Left renal cortex interstitium (tissue), 4 donors: ENCODE measurements around the gene MARK4. TPM values are rescaled to one million over a fixed set of nuclear protein-coding genes. Genes with fewer than 3 reads are reported as not detected.
"Not testable (repeated sequence)": the region's sequence is repeated elsewhere in the genome, so short reads cannot be mapped to it uniquely, and the experiment has no call there.

Source experiments
- DNase-seq, 4 donors: peaks; one replicate each; pipeline ENCODE4 v3.0.0-alpha.2; 2013; ENCODE audit warnings: low read depth in 4 of 4, low spot score in 2 of 4, missing footprints in 1 of 4
- polyA plus RNA-seq, 4 donors: library from polyadenylated mRNA; unstranded; fragments of 120-200 nt; gene quantifications; one replicate each; pipeline ENCODE4 v1.2.1, GENCODE V29; 2013; ENCODE audit not compliant: insufficient read length in 4 of 4

The MARK4 gene
- polyA plus RNA-seq, 4 donors = 34.4 to 41.7 (median 41.1) TPM

DNA sequence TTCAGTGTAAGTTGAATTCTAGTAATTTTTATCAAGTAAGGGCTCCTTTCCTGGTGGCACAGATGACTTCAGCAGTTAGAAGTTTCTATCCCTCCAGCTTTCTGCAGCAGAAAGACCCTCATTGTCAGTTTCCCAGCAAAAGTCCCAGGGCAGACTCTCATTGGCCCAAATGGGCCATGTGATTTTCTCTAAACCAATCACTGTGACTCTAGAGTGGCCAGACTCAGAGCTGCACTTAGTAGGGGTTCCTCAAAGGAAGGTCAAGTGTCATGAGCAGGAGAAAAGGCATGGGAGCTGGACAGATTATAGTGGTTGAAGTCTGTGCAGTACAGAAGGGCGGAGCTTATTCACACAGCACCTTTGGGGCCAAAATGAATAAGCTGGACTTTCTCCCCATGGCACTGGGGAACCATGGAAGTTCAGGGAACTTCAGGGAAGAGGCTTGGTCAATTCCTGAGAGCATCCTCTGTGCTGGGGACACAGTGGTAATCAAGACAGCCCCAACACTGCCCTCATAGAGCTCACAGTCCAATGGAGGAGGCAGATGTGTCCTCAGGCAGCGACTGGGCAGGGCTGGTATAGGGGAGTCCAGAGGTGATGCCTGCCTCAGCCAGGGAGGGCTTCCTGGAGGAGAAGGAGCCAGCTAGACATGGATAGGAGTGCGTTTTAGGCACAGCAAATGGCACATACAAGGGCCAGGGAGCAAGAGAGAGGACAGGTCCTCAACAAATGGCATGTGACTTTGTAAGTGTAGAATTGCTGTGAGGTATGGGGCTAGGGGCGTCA is 53.3 kb downstream of the MARK4 start:
- no peak for DNase-seq

DNA sequence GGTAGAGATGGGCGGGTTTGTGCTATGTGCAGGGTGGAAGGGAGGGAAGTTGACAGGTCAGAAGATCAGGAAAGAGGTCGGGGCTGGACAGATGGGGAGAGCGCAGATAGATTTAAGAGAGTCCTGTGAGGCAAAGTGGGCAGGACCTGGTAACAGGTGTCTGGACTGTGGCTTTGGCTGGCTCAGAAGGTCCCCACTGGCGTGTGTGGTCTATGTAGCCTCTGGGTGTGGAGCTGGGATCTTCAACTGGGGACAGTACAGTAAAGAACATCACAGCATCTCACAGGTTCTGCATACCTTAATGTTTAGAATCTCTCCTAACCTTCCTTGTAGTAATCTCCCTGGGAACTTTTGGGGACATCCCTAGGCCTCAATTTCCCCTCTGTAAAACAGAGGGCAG is 53.9 kb downstream of the MARK4 start:
- DNase-seq = no peak

DNA sequence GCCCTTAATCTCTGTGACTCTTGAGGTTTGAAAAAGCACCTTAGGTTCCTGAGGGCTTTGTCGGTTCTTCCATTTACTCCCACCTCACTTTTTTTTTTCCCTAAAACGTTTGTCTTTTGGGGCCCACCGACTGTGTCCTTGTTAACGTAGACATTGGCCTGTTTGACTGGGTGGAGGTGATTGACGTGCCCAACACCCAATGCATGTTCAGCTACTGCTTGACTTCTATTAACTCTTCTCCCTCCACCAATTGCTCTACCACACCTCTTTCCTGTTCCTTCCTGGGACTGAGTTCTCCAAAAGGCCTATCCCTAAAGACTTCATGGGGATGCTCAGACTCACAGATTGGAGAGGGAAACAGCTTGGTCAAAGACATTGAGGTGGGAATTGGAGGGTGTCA is 54.4 kb downstream of the MARK4 start:
- no peak for DNase-seq

DNA sequence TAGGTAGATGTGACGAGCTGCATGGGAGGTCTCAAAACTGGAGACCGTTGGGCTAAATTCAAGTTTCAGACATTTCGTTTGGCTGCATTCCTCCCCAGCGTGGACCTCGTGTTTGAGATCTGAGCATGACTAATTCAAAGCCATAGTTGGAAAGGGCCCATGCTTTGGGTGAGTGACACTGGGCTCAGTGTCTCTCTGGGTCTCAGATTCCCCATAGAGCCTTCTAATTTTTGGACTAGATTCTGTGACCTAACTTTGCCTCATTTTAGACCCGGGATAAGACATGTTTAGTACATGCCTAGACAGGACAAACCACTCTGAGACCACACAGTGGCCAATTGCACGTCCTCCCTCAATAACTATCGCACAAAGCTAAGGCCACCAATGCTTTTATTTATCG is 55.0 kb downstream of the MARK4 start:
- no peak for DNase-seq

DNA sequence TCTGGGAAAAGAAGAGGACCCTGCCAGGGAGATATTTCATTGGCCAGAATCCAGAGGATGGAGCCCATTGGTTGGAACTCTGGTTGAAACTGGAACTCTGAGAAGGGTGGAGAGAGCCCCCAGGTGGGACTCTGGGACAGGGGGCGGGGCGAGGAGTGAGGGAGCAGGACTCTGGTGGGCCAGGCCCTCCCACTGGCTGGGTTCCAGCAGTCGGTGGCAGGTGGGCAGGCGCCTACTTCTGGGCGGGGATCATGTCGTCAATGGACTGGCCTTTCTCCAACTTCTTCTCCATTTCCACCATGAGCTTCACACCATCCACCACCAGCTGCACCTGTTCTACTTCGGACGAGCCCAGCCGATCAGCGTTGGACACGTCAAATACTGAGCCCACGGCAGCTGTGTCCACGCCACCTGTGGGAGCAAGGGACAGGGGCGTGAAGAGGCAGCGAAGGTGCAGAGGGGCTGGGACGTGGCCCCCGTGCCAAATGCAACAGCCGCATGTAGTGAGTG is 55.5 kb downstream of the MARK4 start:
- no peak for DNase-seq

DNA sequence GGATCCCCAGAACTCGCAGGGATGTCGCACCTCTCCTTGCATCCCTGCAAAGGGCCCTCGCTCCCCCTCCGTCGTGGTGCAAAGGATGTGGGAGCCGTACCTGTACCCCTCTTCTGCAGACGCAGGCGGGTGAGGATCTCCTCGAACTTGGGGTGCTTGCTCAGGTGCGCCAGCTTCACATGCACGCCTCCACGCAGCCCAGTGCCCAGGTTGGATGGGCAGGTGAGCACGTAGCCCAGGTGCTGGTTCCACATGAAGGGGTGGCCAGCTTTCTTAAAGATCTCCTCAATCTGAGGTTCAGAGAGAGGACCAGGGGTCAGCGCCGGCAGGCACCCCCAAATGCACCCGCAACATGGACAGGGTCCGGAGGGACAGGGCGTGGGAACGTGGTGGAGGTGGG is 56.3 kb downstream of the MARK4 start:
- no peak for DNase-seq

DNA sequence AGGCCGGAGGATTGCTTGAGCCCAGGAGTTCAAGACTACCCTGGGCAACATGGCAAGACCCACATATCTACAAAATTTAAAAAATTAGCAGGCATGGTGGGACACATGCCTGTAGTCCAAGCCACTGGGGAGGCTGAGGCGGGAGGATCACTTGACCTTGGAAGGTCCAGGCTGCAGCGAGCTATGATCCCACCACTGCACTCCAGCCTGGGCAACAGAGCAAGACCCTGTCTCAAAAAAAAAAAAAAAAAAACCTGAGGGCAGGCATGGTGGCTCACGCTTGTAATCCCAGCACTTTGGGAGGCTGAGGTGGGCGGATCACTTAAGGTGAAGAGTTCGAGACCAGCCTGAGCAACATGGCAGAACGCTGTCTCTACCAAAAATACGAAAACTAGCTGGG is 58.3 kb downstream of the MARK4 start:
- DNase-seq = not testable (repeated sequence)

DNA sequence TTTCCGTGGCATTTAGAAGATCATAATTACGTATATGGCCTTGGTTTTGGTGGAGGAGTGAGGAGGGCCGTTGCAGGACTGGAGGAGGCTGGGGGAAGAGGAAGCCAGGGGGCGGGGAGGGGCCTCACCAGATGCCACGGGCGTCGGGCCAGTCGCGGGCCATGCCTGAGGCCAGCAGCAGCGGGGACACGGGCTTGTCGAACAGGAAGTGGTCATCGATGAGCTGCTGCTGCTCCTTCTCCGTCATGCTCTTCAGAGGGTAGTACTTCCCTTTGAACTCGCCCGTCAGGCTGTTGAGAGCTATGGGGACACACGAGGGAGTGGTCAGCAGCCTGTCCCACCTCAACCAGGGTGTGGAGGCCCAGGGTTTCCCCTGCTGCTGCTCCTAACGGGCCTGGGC is 60.5 kb downstream of the MARK4 start:
- no peak for DNase-seq

DNA sequence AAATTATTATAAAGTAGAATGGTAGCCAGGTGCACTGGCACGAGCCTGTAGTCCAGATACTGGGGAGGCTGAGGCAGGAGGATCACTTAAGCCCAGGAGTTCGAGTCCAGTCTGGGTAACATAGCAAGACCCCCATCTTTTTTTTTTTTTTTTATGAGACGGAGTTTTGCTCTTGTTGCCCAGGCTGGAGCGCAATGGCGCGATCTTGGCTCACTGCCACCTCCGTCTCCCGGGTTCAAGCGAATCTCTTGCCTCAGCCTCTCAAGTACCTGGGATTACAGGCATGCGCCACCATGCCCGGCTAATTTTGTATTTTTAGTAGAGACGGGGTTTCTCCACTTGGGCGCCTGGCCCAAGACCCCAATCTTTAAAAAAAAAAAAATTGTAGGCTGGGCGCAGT is 61.2 kb downstream of the MARK4 start:
- DNase-seq = not testable (repeated sequence)

DNA sequence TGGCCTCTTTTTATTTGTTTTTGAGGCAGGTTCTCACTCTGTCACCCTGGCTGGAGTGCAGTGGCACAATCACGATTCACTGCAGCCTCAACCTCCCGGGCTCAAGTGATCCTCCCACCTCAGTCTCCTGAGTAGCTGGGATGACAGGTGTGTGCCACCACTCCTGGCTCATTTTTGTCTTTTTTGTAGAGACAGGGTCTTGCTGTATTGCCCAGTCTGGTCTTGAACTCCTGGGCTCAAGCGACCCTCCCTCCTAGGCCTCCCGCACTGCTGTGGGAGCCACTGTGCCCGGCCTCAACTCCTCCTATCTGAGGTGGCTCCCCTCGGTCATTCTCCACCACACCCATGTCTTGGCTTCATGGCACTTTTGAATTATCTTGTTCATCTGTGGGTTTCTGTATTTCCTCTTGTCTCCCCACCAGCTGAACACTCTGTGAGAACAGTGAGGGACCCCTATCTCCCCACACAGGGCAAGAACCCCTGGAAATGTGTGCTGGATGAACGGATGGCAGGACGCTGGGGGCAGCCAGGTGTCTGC is 63.7 kb downstream of the MARK4 start:
- no peak for DNase-seq

DNA sequence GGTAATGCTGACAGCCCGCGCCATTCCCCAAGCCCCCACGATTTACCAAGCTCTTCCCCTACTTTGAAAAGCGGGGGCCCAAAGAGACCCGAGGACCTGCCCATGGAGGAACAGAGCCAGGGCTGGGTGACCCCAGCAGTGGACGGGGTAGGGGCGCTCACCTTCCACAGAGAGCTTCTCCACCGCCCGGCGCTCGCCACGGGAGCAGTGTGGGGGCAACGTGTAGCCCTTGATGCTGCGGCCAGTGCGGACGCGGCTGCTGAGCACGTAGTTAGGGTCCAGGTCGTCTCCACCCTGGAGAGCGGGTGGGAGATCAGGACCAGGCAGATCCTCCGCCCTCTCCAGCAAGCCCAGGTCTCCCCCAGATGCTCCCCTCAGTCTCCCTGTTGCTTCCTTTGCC is 64.2 kb downstream of the MARK4 start:
- DNase-seq = no peak

DNA sequence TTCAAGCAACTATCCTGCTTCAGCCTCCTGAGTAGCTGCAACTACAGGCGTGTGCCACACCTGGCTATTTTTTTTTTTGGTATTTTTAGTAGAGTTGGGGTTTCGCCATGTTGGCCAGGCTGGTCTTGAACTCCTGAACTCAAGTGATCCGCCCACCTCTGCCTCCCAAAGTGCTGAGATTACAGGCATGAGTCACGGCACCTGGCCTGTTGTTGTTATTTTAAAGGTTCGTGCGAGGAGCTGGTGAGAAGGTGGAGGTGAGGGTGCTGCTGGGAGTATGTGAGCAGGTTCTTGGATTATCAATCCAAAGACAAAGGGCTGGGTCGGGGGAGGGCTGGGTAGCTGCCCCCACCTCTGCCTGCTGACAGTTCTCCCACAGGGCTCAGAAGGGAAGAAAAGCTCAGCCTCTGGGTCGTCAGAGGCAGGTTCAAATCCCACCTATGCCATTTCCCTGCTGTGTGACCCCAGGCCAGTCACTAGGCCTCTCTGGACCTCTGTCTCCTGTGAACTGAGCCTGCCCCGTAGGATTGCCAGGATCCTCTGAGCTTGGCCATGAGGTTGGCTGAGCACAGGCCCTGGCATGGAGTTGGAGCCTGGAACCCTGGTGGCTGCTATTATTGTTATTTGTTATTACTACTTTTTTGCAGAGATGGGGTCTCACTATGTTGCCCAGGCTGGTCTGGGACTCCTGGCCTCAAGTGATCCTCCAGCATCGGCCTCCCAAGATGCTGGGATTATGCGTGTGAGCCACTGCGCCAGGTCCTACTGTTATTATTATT is 70.1 kb downstream of the MARK4 start:
- DNase-seq = no peak

DNA sequence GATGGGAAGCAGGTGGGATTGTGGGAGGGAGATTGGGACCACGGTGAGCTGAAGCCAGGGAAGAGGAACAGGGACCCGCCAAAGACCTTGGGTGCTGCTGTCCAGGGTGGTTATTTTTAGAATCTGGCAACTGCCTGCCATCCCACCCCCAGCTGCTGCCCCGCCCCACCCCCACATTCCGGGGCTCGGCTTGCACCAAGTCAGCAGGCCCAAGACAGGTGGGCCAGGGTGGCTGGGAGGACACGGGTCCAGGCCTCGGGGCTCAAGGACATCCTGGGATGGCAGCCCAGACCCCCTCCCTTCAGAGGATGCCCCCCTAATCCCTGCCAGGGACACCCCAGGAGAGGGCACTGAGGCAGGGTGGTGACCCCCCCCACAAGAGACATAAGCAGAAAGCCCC is 70.8 kb downstream of the MARK4 start:
- no peak for DNase-seq

DNA sequence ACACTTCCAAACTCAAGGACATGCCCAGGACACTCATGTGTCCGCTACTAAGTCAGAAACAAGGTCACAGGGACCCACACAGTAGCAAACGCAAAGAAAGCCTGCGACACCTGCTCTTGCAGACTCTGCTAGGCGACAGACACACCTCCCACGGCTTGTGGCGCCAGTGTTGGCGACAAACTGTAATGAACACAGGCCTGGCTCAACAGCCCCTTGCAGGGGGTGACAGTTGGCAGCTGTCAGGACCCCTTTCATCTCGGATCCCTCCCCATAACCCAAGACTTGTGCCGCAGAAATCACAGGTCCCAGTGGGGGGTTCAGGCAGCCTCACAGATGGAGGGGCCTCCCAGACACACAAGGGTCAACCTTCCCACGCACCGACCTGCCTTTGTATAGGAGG is 71.2 kb downstream of the MARK4 start:
- DNase-seq = no peak

DNA sequence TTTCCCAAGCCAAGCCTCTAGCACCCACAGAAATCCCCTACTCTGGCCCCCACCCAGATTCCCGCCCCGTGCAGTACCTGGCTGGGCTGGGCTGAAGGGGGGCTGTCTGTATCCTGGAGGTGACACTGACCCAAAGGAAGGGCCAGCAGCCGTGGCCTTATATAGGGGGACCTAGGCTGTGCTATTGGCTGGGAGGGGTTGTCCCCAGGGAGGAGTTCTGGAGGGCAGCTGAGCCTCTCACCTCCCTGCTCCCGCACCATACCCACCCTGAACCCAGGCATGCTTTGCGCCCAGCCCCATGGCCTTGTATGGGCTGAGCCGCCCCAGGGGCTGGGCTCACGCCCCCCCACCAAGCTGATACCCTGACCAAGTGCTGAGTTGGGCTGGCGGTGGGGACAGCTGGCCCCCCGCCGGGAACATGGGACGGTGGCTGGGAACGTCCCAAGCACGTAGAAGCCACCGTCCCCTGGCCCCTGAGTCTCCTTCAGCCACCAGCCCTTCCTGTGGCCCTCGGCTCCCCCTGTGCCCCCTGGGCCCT is 71.7 kb downstream of the MARK4 start, which contains the start of gene CKM:
CKM (minus strand) TSS at position 132 of the 538 bp plus-strand sequence. CDS start 3,162 bp downstream, outside the sequence.
- DNase-seq = no peak

DNA sequence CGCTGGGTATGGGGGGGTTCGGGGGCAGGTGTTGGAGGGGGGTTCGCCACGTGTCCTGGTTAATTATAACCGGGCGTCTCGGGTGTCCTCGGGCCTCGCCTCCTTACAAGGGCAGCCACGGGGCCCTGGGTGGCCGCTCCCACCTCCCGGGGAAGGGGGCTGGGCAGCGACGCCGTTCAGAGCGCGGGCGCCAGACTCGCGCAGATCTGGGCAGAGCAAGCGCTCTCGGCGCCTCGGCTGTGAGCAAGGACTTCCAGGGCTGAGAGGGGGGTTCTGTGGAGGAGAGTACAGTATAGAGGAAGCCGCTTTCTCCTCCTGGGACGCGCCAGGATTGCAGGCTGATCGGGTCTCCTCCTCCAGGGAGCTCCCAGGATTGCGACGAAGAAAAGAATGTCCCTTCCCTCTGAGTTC is 72.6 kb downstream of the MARK4 start:
- DNase-seq = peak in 1 of 4 donors; percentile 21

DNA sequence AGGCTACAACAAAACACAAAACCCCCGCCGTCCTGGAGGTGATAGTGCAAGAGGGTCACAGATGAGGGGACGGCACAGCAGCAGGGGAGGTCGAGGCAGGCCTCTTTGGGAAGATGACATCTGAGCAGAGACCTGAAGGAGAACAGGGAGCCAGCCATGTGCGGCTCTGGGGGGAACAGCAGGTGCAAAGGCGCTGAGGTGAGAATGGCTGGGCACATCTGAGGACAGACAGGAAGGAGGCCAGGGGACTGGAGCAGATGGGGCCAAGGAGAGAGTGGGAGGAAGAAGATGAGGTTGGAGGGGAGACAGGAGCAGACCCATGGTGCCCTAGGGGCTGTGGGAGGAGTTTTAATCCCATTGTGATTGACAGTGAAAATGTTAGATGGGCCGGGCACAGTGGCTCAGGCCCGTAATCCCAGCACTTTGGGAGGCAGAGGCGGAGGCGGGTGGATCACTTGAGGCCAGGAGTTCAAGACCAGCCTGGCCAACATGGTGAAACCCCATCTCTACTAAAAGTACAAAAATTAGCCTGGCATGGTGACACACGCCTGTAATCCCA is 73.4 kb downstream of the MARK4 start:
- DNase-seq = no peak

DNA sequence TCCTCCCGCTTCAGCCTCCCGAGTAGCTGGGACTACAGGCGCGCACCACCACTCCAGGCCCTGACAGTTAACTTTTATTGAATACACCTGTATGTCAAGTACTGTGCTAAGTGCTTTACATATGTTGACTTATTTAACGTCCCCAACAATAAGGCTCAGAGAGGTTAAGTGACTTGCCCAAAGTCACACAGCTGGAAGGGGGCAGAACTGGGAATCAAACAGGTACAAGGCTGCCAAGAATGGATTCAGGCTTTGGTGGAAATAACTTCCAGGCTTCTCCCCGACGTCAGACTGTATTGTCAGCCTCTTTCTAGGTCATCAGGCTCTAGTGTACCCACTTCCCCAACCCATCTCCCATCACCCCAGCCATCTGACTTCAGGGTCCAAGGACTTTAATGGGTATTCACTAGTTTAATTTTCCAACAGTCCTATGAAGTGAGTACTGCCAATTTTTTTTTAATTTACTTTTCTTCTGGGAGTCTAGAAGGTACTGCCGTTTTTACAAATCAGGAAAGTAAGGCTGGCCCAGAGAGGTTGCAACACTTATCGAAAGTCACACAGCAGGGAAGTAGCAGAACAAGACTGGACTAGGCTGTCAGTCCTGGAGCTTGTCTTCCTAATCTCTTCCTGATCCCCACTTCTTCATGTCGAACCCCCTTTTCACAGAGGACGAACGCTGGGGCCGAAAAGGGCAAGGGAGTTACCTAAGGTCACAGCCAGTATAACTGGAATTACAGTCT is 76.5 kb downstream of the MARK4 start:
- DNase-seq = no peak

DNA sequence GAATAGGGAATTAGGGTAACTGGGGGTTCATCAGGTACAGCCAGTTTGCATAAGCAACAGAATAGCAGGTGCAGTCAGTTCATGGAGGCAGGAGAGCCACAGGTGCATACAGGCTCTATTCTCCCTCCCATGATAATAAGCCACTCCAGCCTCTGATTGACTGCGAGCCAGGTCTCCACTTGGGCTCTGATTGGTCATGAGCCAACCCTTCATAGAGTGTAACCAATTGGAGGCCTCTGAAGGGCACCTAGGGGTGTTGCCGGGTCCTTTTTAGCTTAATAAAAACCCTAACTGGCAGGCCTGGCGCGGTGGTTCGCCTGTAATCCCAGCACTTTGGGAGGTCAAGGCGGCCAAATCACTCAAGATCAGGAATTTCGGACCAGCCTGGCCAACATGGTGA is 80.3 kb downstream of the MARK4 start:
- DNase-seq = no peak

DNA sequence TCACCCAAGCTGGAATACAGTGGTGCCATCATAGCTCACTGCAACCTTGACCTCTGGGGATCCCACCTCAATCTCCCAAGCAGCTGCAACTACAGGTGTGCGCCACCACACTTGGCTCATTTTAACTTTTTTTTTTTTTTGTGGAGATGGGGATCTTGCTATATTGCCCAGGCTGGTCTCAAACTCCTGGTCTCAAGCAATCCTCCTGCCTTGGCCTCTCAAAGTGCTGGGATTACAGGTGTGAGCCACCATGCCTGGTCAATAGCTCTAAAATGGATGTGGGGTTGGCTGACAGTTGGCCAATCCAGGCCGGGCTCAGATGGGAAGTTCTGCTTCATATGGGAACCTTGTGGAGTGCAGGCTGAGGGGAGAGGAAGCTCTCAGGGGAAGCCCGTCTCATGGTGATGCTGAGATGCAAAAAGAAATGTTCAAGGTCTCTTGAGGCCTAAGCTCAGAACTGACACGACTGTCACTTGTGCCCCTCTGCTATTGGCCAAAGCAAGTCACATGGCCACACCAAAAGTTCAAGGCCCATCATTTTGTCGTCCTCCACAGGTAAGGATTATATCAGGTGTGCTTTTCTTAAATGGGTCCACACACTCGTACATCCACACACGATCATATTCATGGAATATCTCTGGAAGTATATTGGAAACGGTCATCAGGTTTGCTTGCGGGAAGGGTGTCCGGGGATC is 82.7 kb downstream of the MARK4 start:
- DNase-seq = no peak
